NCI-H510A (cell line): ENCODE results near the gene FCER2.
"Not testable (repeated sequence)": the region's sequence is repeated elsewhere in the genome, so short reads cannot be mapped to it uniquely, and the experiment has no call there.

ENCODE experiments used
- DNase-seq: peaks from one replicate; lab custom pipeline; 2025; lab: John Stamatoyannopoulos, UW

The FCER2 gene

GRCh38 chr19:7645656-7646425 is 56.1 kb downstream of the FCER2 start:
- no peak for DNase-seq

DNA sequence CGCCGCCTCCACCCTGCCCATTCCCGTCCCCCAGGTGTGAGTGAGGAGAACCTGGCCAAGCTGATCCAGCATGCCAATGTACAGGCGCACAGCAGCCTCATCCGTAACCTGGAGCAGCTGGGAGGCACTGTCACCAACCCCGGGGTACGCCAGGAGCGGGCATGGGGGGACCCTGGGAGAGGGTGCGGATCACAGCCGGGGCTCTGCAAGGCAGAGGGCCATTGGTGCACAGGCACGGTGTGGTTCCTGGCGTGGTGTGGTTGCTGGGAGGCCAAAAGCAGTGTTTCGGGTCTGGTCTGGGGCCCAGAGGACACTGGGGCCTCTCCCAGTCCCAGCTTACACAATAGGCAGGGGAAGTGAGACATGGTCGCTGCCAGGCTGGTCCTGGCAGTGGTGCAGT is 56.8 kb downstream of the FCER2 start:
- DNase-seq: no peak

GRCh38 chr19:7644550-7644877 is 57.4 kb downstream of the FCER2 start:
- DNase-seq: no peak

GRCh38 chr19:7643629-7644549 is 58.0 kb downstream of the FCER2 start:
- not testable (repeated sequence) for DNase-seq

- no peak for DNase-seq
Measured at GRCh38 chr19:7643031-7643415, 58.9 kb downstream of the FCER2 start.

DNA sequence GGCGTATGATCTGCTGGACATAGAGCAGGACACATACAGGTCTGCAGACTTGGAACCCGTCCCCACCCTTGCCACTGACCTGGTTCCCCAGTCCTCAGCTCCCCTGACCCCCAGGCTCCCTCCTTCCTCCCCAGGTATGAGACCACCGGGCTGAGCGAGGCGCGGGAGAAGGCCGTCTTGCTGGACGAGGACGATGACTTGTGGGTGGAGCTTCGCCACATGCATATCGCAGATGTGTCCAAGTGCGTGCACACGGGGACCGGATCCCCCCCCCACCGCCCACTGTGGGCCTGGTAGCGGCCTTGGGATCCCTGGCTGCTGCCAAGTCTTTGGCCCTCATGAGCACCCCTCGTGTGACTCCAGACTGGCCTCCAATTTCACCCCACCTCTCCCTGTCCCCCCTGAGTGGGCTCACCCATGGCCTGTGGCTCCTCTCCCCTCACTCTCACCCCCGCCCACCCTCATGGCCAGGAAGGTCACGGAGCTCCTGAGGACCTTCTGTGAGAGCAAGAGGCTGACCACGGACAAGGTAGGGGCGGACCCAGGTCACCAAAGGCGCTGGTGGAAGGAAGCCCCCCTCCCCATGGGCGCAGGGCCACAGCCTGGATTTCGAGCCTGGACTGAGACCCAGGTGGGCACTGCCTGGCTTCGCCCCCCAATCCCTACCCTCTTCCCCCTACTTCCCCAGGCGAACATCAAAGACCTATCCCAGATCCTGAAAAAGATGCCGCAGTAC is 59.5 kb downstream of the FCER2 start:
- no peak for DNase-seq

GRCh38 chr19:7641290-7642276 is 60.3 kb downstream of the FCER2 start:
- no peak for DNase-seq

GRCh38 chr19:7640803-7641202 is 61.1 kb downstream of the FCER2 start:
- no peak for DNase-seq

- DNase-seq: no peak
Measured at GRCh38 chr19:7639863-7640348, 62.0 kb downstream of the FCER2 start.

- no peak for DNase-seq
Measured at GRCh38 chr19:7638802-7639465, 63.0 kb downstream of the FCER2 start.
